ENCODE data around the gene KLHDC7A.

The KLHDC7A gene

GRCh38 chr1:18528616-18529015 is 47.9 kb downstream of the KLHDC7A start:
- TF ChIP-seq CTCF (IDR thresholded peaks at IDR 0.05; ENCODE audit: extremely low read depth, insufficient read depth, missing control alignments), result no peak
- DNase-seq (ENCODE audit: low spot score), result no peak
- in situ Hi-C loops (cut with MboI; ENCODE audit: low pct_unique_long_range_greater_than_20kb, low sequenced_read_pairs, unreplicated experiment), result no loop called here

DNA sequence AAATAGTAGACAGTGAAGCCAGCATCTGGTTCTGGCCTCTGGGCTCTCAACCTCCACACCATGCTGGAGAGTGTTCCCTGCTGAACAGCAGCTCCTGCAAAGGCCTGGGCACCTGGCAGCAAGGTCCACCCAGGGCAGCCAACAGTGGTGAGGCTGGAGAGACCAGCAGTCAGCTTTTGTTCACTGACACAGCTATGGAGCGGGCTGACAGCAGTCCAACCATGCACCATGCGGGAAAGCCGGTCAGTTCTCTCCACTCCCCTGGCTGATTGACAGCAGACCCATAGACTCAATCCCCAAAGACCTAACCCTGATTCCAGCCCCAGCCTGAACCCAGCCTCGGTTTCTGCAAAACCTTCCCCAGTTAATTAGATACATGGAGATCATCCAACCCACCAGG is 49.0 kb downstream of the KLHDC7A start:
- in situ Hi-C loops (cut with MboI; ENCODE audit: low pct_unique_long_range_greater_than_20kb, low sequenced_read_pairs, unreplicated experiment), result no loop called here
- no peak for TF ChIP-seq CTCF (IDR thresholded peaks at IDR 0.05; ENCODE audit: extremely low read depth, insufficient read depth, missing control alignments)

DNA sequence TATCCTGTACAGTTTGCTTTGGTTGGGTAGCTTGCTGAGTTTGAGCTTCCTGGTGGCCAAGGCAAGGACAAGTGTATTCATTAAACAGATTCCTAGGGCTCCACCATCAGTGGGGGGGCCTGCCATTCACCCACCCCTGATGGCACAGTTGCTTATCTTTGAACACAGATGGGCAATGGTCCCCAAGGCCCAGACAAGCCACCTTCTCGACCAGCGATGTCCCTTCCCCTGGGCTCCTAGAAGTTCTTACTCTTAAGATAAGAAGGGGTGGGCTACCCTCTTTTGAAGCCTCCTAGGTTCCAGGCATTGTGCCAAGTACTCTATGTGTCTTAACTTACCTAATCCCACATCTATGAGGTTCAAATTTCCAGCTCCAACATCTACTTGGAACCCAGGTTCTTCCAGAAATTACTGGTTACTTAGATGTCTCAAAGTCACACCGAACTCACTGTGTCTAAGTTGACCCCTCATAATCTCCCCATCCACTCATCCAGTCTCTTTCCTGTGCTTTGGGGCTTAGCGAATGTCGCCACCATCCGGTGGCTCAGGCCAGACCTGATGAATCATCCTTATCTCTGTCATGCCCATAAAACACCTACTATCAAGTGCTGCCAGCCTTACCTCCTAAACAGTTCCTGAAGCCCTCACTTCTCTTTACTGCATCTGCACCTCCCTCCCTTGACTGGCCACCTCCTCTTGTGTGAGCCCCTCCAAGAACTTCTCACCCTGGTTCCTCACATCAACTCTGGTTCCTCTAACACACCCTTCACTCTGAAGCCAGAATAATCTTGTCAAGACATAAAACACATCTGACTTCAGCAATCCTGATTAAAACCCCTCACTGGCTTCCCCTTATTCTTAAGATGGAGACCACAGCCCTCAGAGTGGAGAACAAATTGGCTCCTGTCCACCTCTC is 50.1 kb downstream of the KLHDC7A start:
- no peak for DNase-seq (ENCODE audit: low spot score)

More for the DNA sequence above, 49.0 kb downstream of the KLHDC7A start:
- no peak for DNase-seq (ENCODE audit: low spot score)

DNA sequence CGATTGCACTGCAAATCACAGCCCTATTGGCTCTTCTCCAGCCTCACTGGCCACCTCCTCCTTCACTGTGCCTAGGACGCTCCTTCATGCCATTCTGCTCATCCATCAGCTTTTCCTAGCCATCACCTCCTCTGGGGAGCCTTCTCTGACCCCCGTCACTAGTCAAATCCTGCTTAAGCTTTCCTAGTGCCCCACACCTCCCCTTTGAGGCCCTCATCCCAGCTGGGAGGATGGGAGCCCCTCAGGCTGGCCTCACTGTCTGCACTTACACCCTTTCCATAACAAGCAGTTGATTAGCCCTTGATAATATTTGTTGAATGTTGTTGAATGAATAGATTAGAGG is 50.7 kb downstream of the KLHDC7A start:
- in situ Hi-C loops (cut with MboI; ENCODE audit: low pct_unique_long_range_greater_than_20kb, low sequenced_read_pairs, unreplicated experiment), result no loop called here
- TF ChIP-seq CTCF (IDR thresholded peaks at IDR 0.05; ENCODE audit: extremely low read depth, insufficient read depth, missing control alignments), result no peak
- DNase-seq (ENCODE audit: low spot score), result no peak

More for the DNA sequence above, 50.1 kb downstream of the KLHDC7A start:
- in situ Hi-C loops (cut with MboI; ENCODE audit: low pct_unique_long_range_greater_than_20kb, low sequenced_read_pairs, unreplicated experiment), result no loop called here
- peak; percentile 22 for TF ChIP-seq CTCF (IDR thresholded peaks at IDR 0.05; ENCODE audit: extremely low read depth, insufficient read depth, missing control alignments)

GRCh38 chr1:18532390-18533170 is 51.9 kb downstream of the KLHDC7A start:
- in situ Hi-C loops (cut with MboI; ENCODE audit: low pct_unique_long_range_greater_than_20kb, low sequenced_read_pairs, unreplicated experiment), result no loop called here
- no peak for DNase-seq (ENCODE audit: low spot score)

More at GRCh38 chr1:18532390-18533170, 51.9 kb downstream of the KLHDC7A start:
- no peak for TF ChIP-seq CTCF (IDR thresholded peaks at IDR 0.05; ENCODE audit: extremely low read depth, insufficient read depth, missing control alignments)

All from GM13977 (cell line).